Loucy (cell line): ENCODE measurements around the gene NDC80.
"Not testable (repeated sequence)": the region's sequence is repeated elsewhere in the genome, so short reads cannot be mapped to it uniquely, and the experiment has no call there.

Source experiments
- H2AFZ ChIP-seq: fragments of 200-600 bp; sonication (generic); 2 replicates; pipeline ENCODE4 v1.6.0; 2016; ENCODE audit warnings: antibody characterized with exemption, mild to moderate bottlenecking, low read length, moderate library complexity
- H3F3A ChIP-seq: fragments of 200-600 bp; 2 replicates; pipeline ENCODE4 v1.6.0; 2016; ENCODE audit warnings: antibody characterized with exemption, low read depth, mild to moderate bottlenecking
- H3K27me3 ChIP-seq: fragments of 200-600 bp; sonication (generic); 2 replicates; pipeline ENCODE4 v1.6.1; 2014; ENCODE audit warnings: low read length, mild to moderate bottlenecking; ENCODE audit not compliant: insufficient read depth, poor library complexity, severe bottlenecking
- H3K36me3 ChIP-seq: fragments of 200-600 bp; sonication (generic); 2 replicates; pipeline ENCODE4 v1.6.1; 2016; ENCODE audit warnings: low read length; ENCODE audit not compliant: insufficient read depth
- H3K4me1 ChIP-seq: fragments of 200-600 bp; sonication (generic); 2 replicates; pipeline ENCODE4 v1.5.1; 2014; ENCODE audit warnings: low read length, mild to moderate bottlenecking; ENCODE audit not compliant: insufficient read depth, poor library complexity, severe bottlenecking
- H3K4me2 ChIP-seq: fragments of 200-600 bp; sonication (generic); 2 replicates; pipeline ENCODE4 v1.6.0; 2014; ENCODE audit warnings: antibody characterized with exemption, low read length, low read depth, mild to moderate bottlenecking; ENCODE audit not compliant: poor library complexity, severe bottlenecking
- H3K4me3 ChIP-seq: fragments of 200-600 bp; sonication (generic); 2 replicates; pipeline ENCODE4 v1.5.1; 2014; ENCODE audit warnings: low read length, mild to moderate bottlenecking, mixed read lengths; ENCODE audit not compliant: poor library complexity, severe bottlenecking
- H3K79me2 ChIP-seq: fragments of 200-600 bp; sonication (generic); 2 replicates; pipeline ENCODE4 v1.6.1; 2014; ENCODE audit warnings: low read length; ENCODE audit not compliant: insufficient read depth
- H3K9ac ChIP-seq: fragments of 200-600 bp; sonication (generic); 2 replicates; pipeline ENCODE4 v1.6.0; 2014; ENCODE audit warnings: mild to moderate bottlenecking, low read depth, low read length, moderate library complexity; ENCODE audit not compliant: poor library complexity, severe bottlenecking
- H3K9me2 ChIP-seq: fragments of 200-600 bp; sonication (generic); replicated peaks from 2 replicates; pipeline ENCODE4 v1.6.1; 2016; ENCODE audit warnings: low read depth, low read length, mixed read lengths
- H3K9me3 ChIP-seq: fragments of 200-600 bp; sonication (generic); 2 replicates; pipeline ENCODE4 v1.6.1; 2014; ENCODE audit warnings: mild to moderate bottlenecking, antibody characterized with exemption, low read length, low read depth; ENCODE audit not compliant: insufficient read depth
- H4K20me1 ChIP-seq: fragments of 200-600 bp; sonication (generic); 2 replicates; pipeline ENCODE4 v1.6.0; 2014; ENCODE audit warnings: antibody characterized with exemption, low read length, mild to moderate bottlenecking; ENCODE audit not compliant: insufficient read depth, poor library complexity, severe bottlenecking
- EZH2phosphoT487 ChIP-seq: fragments of 200-600 bp; IDR thresholded peaks from 2 replicates; pipeline ENCODE4 v1.6.1; 2018; ENCODE audit warnings: antibody characterized with exemption, mild to moderate bottlenecking, moderate library complexity, borderline replicate concordance
- TF ChIP-seq, protein P1 (sequence below): fragments of 200-600 bp; sonication (generic); conservative IDR thresholded peaks from 2 replicates; pipeline ENCODE4 v1.5.1; 2014; ENCODE audit warnings: mild to moderate bottlenecking, antibody characterized with exemption, low read length

The NDC80 gene

GRCh38 chr18:2571200-2572170 lies at the start of gene NDC80, which contains the start of gene METTL4:
TSS of gene NDC80 (plus strand) at chr18:2571557. CDS start at chr18:2572986, 1,429 bp downstream.
TSS of gene METTL4 (minus strand) at chr18:2571505. CDS start at chr18:2567216, 4,289 bp downstream.
- Histone ChIP-seq H3K4me1 (peaks cover 79% of the 10 kb centered on the region), H4K20me1 (peaks cover 22% of the 10 kb centered on the region), H3K27me3 (no peaks in the 10 kb centered on the region), H3K4me2 (peak within 1 kb of the TSS; percentile 84), H3K79me2 (peaks cover 85% of the 10 kb centered on the region), H3K9me2 (no peaks in the 10 kb centered on the region), H3K9me3 (no peaks in the 10 kb centered on the region), H3K4me3 (peak within 1 kb of the TSS; percentile 84), H3F3A (peaks cover 3% of the 10 kb centered on the region; the same call in 1 of the 2 replicates), H2AFZ (peak within 1 kb of the TSS; percentile 98), H3K36me3 (peaks cover 17% of the 10 kb centered on the region), H3K9ac (peak within 1 kb of the TSS; percentile 94)
- no peak for TF ChIP-seq EZH2phosphoT487
- TF ChIP-seq, protein P1, sequence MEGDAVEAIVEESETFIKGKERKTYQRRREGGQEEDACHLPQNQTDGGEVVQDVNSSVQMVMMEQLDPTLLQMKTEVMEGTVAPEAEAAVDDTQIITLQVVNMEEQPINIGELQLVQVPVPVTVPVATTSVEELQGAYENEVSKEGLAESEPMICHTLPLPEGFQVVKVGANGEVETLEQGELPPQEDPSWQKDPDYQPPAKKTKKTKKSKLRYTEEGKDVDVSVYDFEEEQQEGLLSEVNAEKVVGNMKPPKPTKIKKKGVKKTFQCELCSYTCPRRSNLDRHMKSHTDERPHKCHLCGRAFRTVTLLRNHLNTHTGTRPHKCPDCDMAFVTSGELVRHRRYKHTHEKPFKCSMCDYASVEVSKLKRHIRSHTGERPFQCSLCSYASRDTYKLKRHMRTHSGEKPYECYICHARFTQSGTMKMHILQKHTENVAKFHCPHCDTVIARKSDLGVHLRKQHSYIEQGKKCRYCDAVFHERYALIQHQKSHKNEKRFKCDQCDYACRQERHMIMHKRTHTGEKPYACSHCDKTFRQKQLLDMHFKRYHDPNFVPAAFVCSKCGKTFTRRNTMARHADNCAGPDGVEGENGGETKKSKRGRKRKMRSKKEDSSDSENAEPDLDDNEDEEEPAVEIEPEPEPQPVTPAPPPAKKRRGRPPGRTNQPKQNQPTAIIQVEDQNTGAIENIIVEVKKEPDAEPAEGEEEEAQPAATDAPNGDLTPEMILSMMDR, result no peak

- Histone ChIP-seq H3K9ac (no peak overlapping the region), H3K4me1 (no peaks in the 10 kb centered on the region), H3K36me3 (no peaks in the 10 kb centered on the region), H3K79me2 (no peaks in the 10 kb centered on the region), H2AFZ (no peak overlapping the region), H3F3A (no peaks in the 10 kb centered on the region), H3K9me3 (no peaks in the 10 kb centered on the region), H3K27me3 (peaks cover 6% of the 10 kb centered on the region), H4K20me1 (no peaks in the 10 kb centered on the region), H3K4me2 (no peak overlapping the region), H3K4me3 (no peak overlapping the region), H3K9me2 (no peaks in the 10 kb centered on the region)
- no peak for TF ChIP-seq EZH2phosphoT487
- TF ChIP-seq, protein P1, result no peak
Measured at GRCh38 chr18:2522112-2522511, 49.2 kb upstream of the NDC80 start.

DNA sequence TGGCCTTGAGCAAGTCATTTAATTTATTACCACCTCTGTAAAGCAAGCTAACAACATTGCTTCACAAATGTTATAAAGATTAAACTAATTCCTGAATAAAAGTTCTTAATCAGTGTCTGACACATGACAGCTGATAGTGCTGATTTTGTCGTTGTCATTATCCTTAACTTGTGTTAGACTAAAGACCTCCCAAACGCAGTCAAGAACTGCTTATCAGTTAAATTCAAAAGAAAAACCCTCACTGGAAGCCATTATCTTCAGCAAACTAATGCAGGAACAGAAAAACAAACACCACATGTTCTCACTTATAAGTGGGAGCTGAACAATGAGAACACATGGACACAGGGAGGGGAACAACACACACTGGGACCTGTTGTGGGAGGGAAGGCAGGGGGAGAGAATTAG lies 46.6 kb upstream of the NDC80 start:
- H2AFZ ChIP-seq, H3K9me2 ChIP-seq, H3K4me1 ChIP-seq, H3K9ac ChIP-seq, H3F3A ChIP-seq, H3K27me3 ChIP-seq, H3K4me3 ChIP-seq, H3K79me2 ChIP-seq, H3K36me3 ChIP-seq, H3K9me3 ChIP-seq, H3K4me2 ChIP-seq, H4K20me1 ChIP-seq: not testable (repeated sequence)
